IMR-90 (cell line): ENCODE measurements around the gene DENND1C. TPM values are rescaled to one million over a fixed set of nuclear protein-coding genes. Genes with fewer than 3 reads are reported as not detected.

Experiments
- ATAC-seq: fragments of 200-7000 bp; cut with Tn5 transposase; 2 replicates; pipeline ENCODE4 v1.9.1; 2020; ENCODE audit warnings: low read depth, mild to moderate bottlenecking, moderate library complexity
- BruUV-seq: library from RNA; stranded (reverse); fragments of 400-500 nt; replicated peaks from 2 replicates; lab custom pipeline; 2021; lab: Mats Ljungman, UMichigan
- CTCF ChIA-PET: fragments of 300-600 bp; formaldehyde crosslinking; extraction: SDS; loops from one replicate; lab custom pipeline; 2021; ENCODE audit warnings: antibody characterized with exemption; lab: Yijun Ruan, JAX
- POLR2A ChIA-PET: fragments of 300-600 bp; sonication (Branson Sonifier 250); formaldehyde crosslinking; loops from one replicate; lab custom pipeline; 2022; ENCODE audit warnings: antibody characterized with exemption; ENCODE audit not compliant: unreplicated experiment; lab: Charles Lee
- DNase-seq: peaks from one replicate; pipeline ENCODE4 v3.0.0; 2013
- H2AFZ ChIP-seq: replicated peaks from 2 replicates; pipeline ENCODE3; 2013; ENCODE audit warnings: low read length, mild to moderate bottlenecking; ENCODE audit not compliant: poor library complexity
- H2AK5ac ChIP-seq: 2 replicates; pipeline ENCODE4 v1.6.1; 2013; ENCODE audit warnings: low read depth, low read length, inconsistent platforms
- H2AK9ac ChIP-seq: replicated peaks from 2 replicates; pipeline ENCODE3; 2013; ENCODE audit warnings: mild to moderate bottlenecking, low read depth, low read length, moderate library complexity; ENCODE audit not compliant: poor library complexity
- H2BK120ac ChIP-seq: 2 replicates; pipeline ENCODE4 v1.6.1; 2013; ENCODE audit warnings: low read depth, low read length, inconsistent platforms
- H2BK15ac ChIP-seq: 3 replicates; pipeline ENCODE4 v1.6.1; 2013; ENCODE audit warnings: low read depth, low read length, inconsistent platforms
- H2BK20ac ChIP-seq: 2 replicates; pipeline ENCODE4 v1.6.1; 2013; ENCODE audit warnings: low read depth, mild to moderate bottlenecking, inconsistent platforms, low read length, moderate library complexity
- H2BK5ac ChIP-seq: 2 replicates; pipeline ENCODE4 v1.6.1; 2013; ENCODE audit warnings: mild to moderate bottlenecking, low read depth, low read length, inconsistent platforms; ENCODE audit not compliant: poor library complexity, severe bottlenecking
- H3K14ac ChIP-seq: replicated peaks from 2 replicates; pipeline ENCODE4 v1.6.1; 2013; ENCODE audit warnings: low read depth, low read length, inconsistent platforms
- H3K18ac ChIP-seq: 2 replicates; pipeline ENCODE4 v1.6.1; 2013; ENCODE audit warnings: low read depth, low read length, control low read depth
- H3K23ac ChIP-seq: 2 replicates; pipeline ENCODE4 v1.6.1; 2013; ENCODE audit warnings: low read depth, low read length, inconsistent platforms
- H3K27ac ChIP-seq: 2 replicates; pipeline ENCODE4 v1.5.1; 2013; ENCODE audit warnings: mild to moderate bottlenecking, control low read depth, low read length; ENCODE audit not compliant: insufficient read depth
- H3K27me3 ChIP-seq: 2 replicates; pipeline ENCODE4 v1.6.1; 2013; ENCODE audit warnings: low read length; ENCODE audit not compliant: control insufficient read depth, insufficient read depth
- H3K36me3 ChIP-seq: 2 replicates; pipeline ENCODE4 v1.6.1; 2013; ENCODE audit warnings: low read length, mixed read lengths; ENCODE audit not compliant: control insufficient read depth, insufficient read depth
- H3K4ac ChIP-seq: 2 replicates; pipeline ENCODE4 v1.6.1; 2013; ENCODE audit warnings: low read depth, low read length, inconsistent platforms
- H3K4me1 ChIP-seq: 2 replicates; pipeline ENCODE4 v1.6.1; 2013; ENCODE audit warnings: low read length, mixed read lengths; ENCODE audit not compliant: control insufficient read depth, insufficient read depth
- H3K4me2 ChIP-seq: 2 replicates; pipeline ENCODE4 v1.6.1; 2013; ENCODE audit warnings: low read depth, mild to moderate bottlenecking, control low read depth, low read length, moderate library complexity
- H3K4me3 ChIP-seq: 2 replicates; pipeline ENCODE4 v1.5.1; 2013; ENCODE audit warnings: low read depth, mild to moderate bottlenecking, control low read depth, low read length, moderate library complexity; ENCODE audit not compliant: insufficient read depth
- H3K56ac ChIP-seq: 2 replicates; pipeline ENCODE4 v1.6.1; 2013; ENCODE audit warnings: low read length, inconsistent platforms; ENCODE audit not compliant: insufficient read depth; ENCODE audit errors: extremely low read depth
- H3K79me1 ChIP-seq, 2 experiments: 2 replicates each; pipeline ENCODE4 v1.6.1; 2013; ENCODE audit warnings: low read length in 2 of 2, inconsistent platforms in 1 of 2, low read depth in 1 of 2
- H3K9ac ChIP-seq: 2 replicates; pipeline ENCODE4 v1.6.1; 2013; ENCODE audit warnings: low read depth, low read length, control low read depth
- H3K9me1 ChIP-seq: 2 replicates; pipeline ENCODE4 v1.6.1; 2013; ENCODE audit warnings: low read length, inconsistent platforms; ENCODE audit not compliant: insufficient read depth
- H3K9me3 ChIP-seq: 2 replicates; pipeline ENCODE4 v1.6.1; 2013; ENCODE audit warnings: low read length; ENCODE audit not compliant: control insufficient read depth, insufficient read depth
- H4K20me1 ChIP-seq: 2 replicates; pipeline ENCODE4 v1.6.1; 2013; ENCODE audit warnings: low read length, inconsistent platforms; ENCODE audit not compliant: insufficient read depth
- H4K5ac ChIP-seq: 2 replicates; pipeline ENCODE4 v1.6.1; 2013; ENCODE audit warnings: mild to moderate bottlenecking, low read depth, low read length, control low read depth
- H4K8ac ChIP-seq, 2 experiments: 2 replicates each; pipeline ENCODE4 v1.6.1; 2013; ENCODE audit warnings: low read depth in 2 of 2, low read length in 2 of 2, control low read depth in 1 of 2, inconsistent platforms in 1 of 2
- H4K91ac ChIP-seq: 2 replicates; pipeline ENCODE4 v1.6.1; 2013; ENCODE audit warnings: low read depth, low read length, inconsistent platforms; ENCODE audit not compliant: insufficient read depth
- BHLHE40 ChIP-seq: fragments of 150-350 bp; IDR thresholded peaks from 2 replicates; pipeline ENCODE4 v1.6.1; 2016; ENCODE audit warnings: mild to moderate bottlenecking, low read depth, low read length
- CEBPB ChIP-seq: IDR thresholded peaks from 2 replicates; pipeline ENCODE4 v1.6.1; 2012; ENCODE audit warnings: low read depth, low read length, improper control_type of control experiment
- CHD1 ChIP-seq: IDR thresholded peaks from 2 replicates; pipeline ENCODE4 v1.6.1; 2012; ENCODE audit warnings: low read depth, low read length, improper control_type of control experiment
- CTCF ChIP-seq: conservative IDR thresholded peaks from 2 replicates; pipeline ENCODE4 v1.5.1; 2012; ENCODE audit warnings: mild to moderate bottlenecking, low read depth, low read length, improper control_type of control experiment
- FOS ChIP-seq: fragments of 150-350 bp; IDR thresholded peaks from 2 replicates; pipeline ENCODE4 v1.6.1; 2016; ENCODE audit warnings: low read depth, low read length
- MAFK ChIP-seq: IDR thresholded peaks from 2 replicates; pipeline ENCODE4 v1.6.1; 2012; ENCODE audit warnings: low read depth, low read length, improper control_type of control experiment
- MAZ ChIP-seq: IDR thresholded peaks from 2 replicates; pipeline ENCODE4 v1.6.1; 2012; ENCODE audit warnings: low read depth, mild to moderate bottlenecking, low read length, improper control_type of control experiment, moderate library complexity, borderline replicate concordance
- MXI1 ChIP-seq: IDR thresholded peaks from 2 replicates; pipeline ENCODE4 v1.6.1; 2012; ENCODE audit warnings: low read depth, mild to moderate bottlenecking, low read length, moderate library complexity, borderline replicate concordance
- NFE2L2 ChIP-seq: fragments of 150-350 bp; IDR thresholded peaks from 2 replicates; pipeline ENCODE4 v1.6.1; 2016; ENCODE audit warnings: low read depth, mild to moderate bottlenecking, low read length
- POLR2A ChIP-seq: IDR thresholded peaks from 2 replicates; pipeline ENCODE4 v1.6.1; 2012; ENCODE audit warnings: mild to moderate bottlenecking, low read depth, low read length
- RAD21 ChIP-seq: IDR thresholded peaks from 2 replicates; pipeline ENCODE4 v1.6.1; 2012; ENCODE audit warnings: low read length, improper control_type of control experiment
- RCOR1 ChIP-seq: IDR thresholded peaks from 2 replicates; pipeline ENCODE4 v1.6.1; 2012; ENCODE audit warnings: mild to moderate bottlenecking, low read length, improper control_type of control experiment; ENCODE audit not compliant: insufficient replicate concordance
- RFX5 ChIP-seq: IDR thresholded peaks from 2 replicates; pipeline ENCODE4 v1.8.0; 2012; ENCODE audit warnings: low read depth, mild to moderate bottlenecking, low read length, moderate library complexity
- SMC3 ChIP-seq: fragments of 150-350 bp; IDR thresholded peaks from 2 replicates; pipeline ENCODE4 v1.6.1; 2016; ENCODE audit warnings: low read depth, mild to moderate bottlenecking, antibody characterized with exemption, low read length, moderate library complexity
- WGBS, 2 experiments: methylation state at CpG; one replicate each; pipeline versions ENCODE4 v1.1.5 to v1.1.7; 2013; ENCODE audit warnings: missing lambda C conversion rate in 2 of 2; ENCODE audit not compliant: insufficient read length in 1 of 2; ENCODE audit errors: extremely low coverage in 2 of 2; 5-methylcytosine and 5-hydroxymethylcytosine counted together
- dilution Hi-C: fragments of 300-500 bp; cut with HindIII; formaldehyde crosslinking; loops from one replicate; pipeline ENCODE4 v1.14.3; 2018; ENCODE audit warnings: low sequenced_read_pairs; ENCODE audit not compliant: unreplicated experiment
- in situ Hi-C: fragments of 300-500 bp; cut with MboI; formaldehyde crosslinking; loops from 3 replicates; pipeline ENCODE4 v1.14.3; 2019; ENCODE audit warnings: low sequenced_read_pairs, inconsistent platforms, mixed read lengths
- intact Hi-C: fragments of 100-400 bp; cut with micrococcal nuclease; formaldehyde crosslinking; loops from 2 replicates; pipeline ENCODE4 v1.10.0; 2022
- polyA plus RNA-seq, 3 experiments: library from polyadenylated mRNA; depleted of rRNA; stranded (reverse); fragments of >200 nt; gene quantifications; 2 replicates each; pipeline ENCODE4 v1.2.3, GENCODE V29; 2012; ENCODE audit warnings: low replicate concordance in 1 of 3
- total RNA-seq: library from RNA; depleted of rRNA; stranded (reverse); fragments of >200 nt; gene quantifications from 2 replicates; pipeline ENCODE4 v1.2.3, GENCODE V29; 2012
- TF ChIP-seq, protein P1 (sequence below): fragments of 150-350 bp; IDR thresholded peaks from 2 replicates; pipeline ENCODE4 v1.6.1; 2017; ENCODE audit warnings: mild to moderate bottlenecking, antibody characterized with exemption, low read length, low read depth
- TF ChIP-seq, protein P2 (sequence below): fragments of 150-350 bp; IDR thresholded peaks from 2 replicates; pipeline ENCODE4 v1.6.1; 2016; ENCODE audit warnings: low read depth, mild to moderate bottlenecking, low read length, moderate library complexity, borderline replicate concordance

The DENND1C gene
- total and polyA plus RNA-seq, 2 of the 4 experiments (the other 2 are of a cell fraction) = not detected

GRCh38 chr19:6451583-6452222 lies 29.9 kb downstream of the DENND1C start:
- Histone ChIP-seq H2BK5ac (no peak overlapping the region), H4K20me1 (no peaks in the 10 kb centered on the region), H2AFZ (no peak overlapping the region), H3K4me3 (no peak overlapping the region), H2BK20ac (no peak overlapping the region), H3K4ac (no peak overlapping the region), H3K4me2 (no peak overlapping the region), H2AK5ac (no peak overlapping the region), H3K18ac (no peak overlapping the region), H4K5ac (no peak overlapping the region), H2BK15ac (no peak overlapping the region), H2BK120ac (no peak overlapping the region), H4K91ac (no peak overlapping the region), H3K14ac (no peak overlapping the region), H4K8ac (no peak overlapping the region), H3K56ac (no peak overlapping the region), H3K27me3 (no peaks in the 10 kb centered on the region), H3K23ac (no peak overlapping the region), H3K27ac (no peak overlapping the region), H3K4me1 (no peaks in the 10 kb centered on the region), H3K9me3 (peaks cover 10% of the 10 kb centered on the region; the same call in 1 of the 2 replicates), H3K79me1 (no peaks in the 10 kb centered on the region), H3K36me3 (peaks cover 16% of the 10 kb centered on the region), H3K9me1 (no peaks in the 10 kb centered on the region), H3K9ac (no peak overlapping the region), H2AK9ac (no peak overlapping the region)
- 100% methylated on average over 1 of the region's 7 CpGs; no CpG with 5 or more reads in 1 of the 2 experiments for WGBS, 2 experiments
- DNase-seq (no peak), ATAC-seq (no peak)
- in situ Hi-C loops = no loop called here
- intact Hi-C loops = loop anchor here (10.0 kb wide), 1 partner anchor 657 kb away; the partner anchor contains the start of gene DUS3L
- no TSS peak for BruUV-seq
- POLR2A ChIA-PET = no interaction called here
- TF ChIP-seq MAZ (no peak), SMC3 (no peak), CTCF (no peak), CHD1 (no peak), FOS (no peak), POLR2A (no peak), NFE2L2 (no peak), RAD21 (no peak), RCOR1 (no peak), CEBPB (no peak), MAFK (no peak), BHLHE40 (no peak), MXI1 (no peak), RFX5 (no peak)
- TF ChIP-seq, protein P1, sequence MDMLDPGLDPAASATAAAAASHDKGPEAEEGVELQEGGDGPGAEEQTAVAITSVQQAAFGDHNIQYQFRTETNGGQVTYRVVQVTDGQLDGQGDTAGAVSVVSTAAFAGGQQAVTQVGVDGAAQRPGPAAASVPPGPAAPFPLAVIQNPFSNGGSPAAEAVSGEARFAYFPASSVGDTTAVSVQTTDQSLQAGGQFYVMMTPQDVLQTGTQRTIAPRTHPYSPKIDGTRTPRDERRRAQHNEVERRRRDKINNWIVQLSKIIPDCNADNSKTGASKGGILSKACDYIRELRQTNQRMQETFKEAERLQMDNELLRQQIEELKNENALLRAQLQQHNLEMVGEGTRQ = no peak
- TF ChIP-seq, protein P2, sequence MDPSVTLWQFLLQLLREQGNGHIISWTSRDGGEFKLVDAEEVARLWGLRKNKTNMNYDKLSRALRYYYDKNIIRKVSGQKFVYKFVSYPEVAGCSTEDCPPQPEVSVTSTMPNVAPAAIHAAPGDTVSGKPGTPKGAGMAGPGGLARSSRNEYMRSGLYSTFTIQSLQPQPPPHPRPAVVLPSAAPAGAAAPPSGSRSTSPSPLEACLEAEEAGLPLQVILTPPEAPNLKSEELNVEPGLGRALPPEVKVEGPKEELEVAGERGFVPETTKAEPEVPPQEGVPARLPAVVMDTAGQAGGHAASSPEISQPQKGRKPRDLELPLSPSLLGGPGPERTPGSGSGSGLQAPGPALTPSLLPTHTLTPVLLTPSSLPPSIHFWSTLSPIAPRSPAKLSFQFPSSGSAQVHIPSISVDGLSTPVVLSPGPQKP = no peak
- dilution Hi-C loops = no loop called here
- CTCF ChIA-PET = no interaction called here
